Measurements from ENCODE around the gene FBXO21. TPM values are rescaled to one million over a fixed set of nuclear protein-coding genes. Genes with fewer than 3 reads are reported as not detected.

Gene FBXO21
- polyA plus RNA-seq, 1 donor (not counting 4 experiments of a cell fraction or from before 2014, with no cell fraction given): 21.9 TPM

- Histone ChIP-seq H3K27ac (ENCODE audit: control insufficient read depth, insufficient read depth, low read length) (no peak overlapping the region), H4K20me1 (ENCODE audit: control insufficient read depth, extremely low read depth, insufficient read depth, low read length) (no peaks in the 10 kb centered on the region), H3K4me2 (ENCODE audit: control insufficient read depth, extremely low read depth, insufficient read depth, low read depth, low read length) (no peak overlapping the region), H3K9me3 (ENCODE audit: control insufficient read depth, low read depth, low read length) (no peaks in the 10 kb centered on the region), H3K4me1 (ENCODE audit: control insufficient read depth, extremely low read depth, insufficient read depth, low read length) (no peaks in the 10 kb centered on the region), H3K9me1 (ENCODE audit: control insufficient read depth, extremely low read depth, insufficient read depth, low read length) (no peaks in the 10 kb centered on the region), H3K27me3 (ENCODE audit: control insufficient read depth, extremely low read depth, insufficient read depth, low read length) (no peaks in the 10 kb centered on the region), H3K79me2 (ENCODE audit: control insufficient read depth, insufficient read depth, low read length) (no peaks in the 10 kb centered on the region), H3K4me3 (ENCODE audit: control insufficient read depth in 2 of 3, extremely low read depth in 1 of 3, insufficient read depth in 2 of 3, low read depth in 1 of 3, low read length in 3 of 3) (no peak overlapping the region), H3K36me3 (ENCODE audit: control insufficient read depth in 2 of 2, extremely low read depth in 1 of 2, insufficient read depth in 2 of 2, low read length in 2 of 2) (peaks cover 21 to 27% of the 10 kb centered on the region in 2 experiments), H3K9ac (ENCODE audit: control insufficient read depth, extremely low read depth, insufficient read depth, low read length) (no peak overlapping the region), H2AFZ (ENCODE audit: control insufficient read depth, low read length) (no peak overlapping the region)
- TF ChIP-seq CTCF (optimal IDR thresholded peaks at IDR 0.05 in 1 of 3, IDR thresholded peaks at IDR 0.05 in 1 of 3, conservative IDR thresholded peaks at IDR 0.05 in 1 of 3; ENCODE audit: extremely low read depth in 1 of 3, insufficient read depth in 2 of 3, low read length in 3 of 3) (no peak), EZH2 (IDR thresholded peaks at IDR 0.05; ENCODE audit: low read length) (no peak)
- DNase-seq (ENCODE audit: low read depth, low spot score) (no peak), FAIRE-seq (no peak)
- dilution Hi-C loops (cut with MboI; ENCODE audit: extremely low pct_ligation_motif_present, low sequenced_read_pairs): no loop called here
Observed at GRCh38 chr12:117169548-117169947, 20.7 kb downstream of the FBXO21 start.

GRCh38 chr12:117168976-117169375 is 21.3 kb downstream of the FBXO21 start:
- Histone ChIP-seq H3K9me1 (ENCODE audit: control insufficient read depth, extremely low read depth, insufficient read depth, low read length) (no peaks in the 10 kb centered on the region), H4K20me1 (ENCODE audit: control insufficient read depth, extremely low read depth, insufficient read depth, low read length) (no peaks in the 10 kb centered on the region), H3K4me2 (ENCODE audit: control insufficient read depth, extremely low read depth, insufficient read depth, low read depth, low read length) (no peak overlapping the region), H3K4me1 (ENCODE audit: control insufficient read depth, extremely low read depth, insufficient read depth, low read length) (no peaks in the 10 kb centered on the region), H3K9ac (ENCODE audit: control insufficient read depth, extremely low read depth, insufficient read depth, low read length) (no peak overlapping the region), H3K4me3 (ENCODE audit: control insufficient read depth in 2 of 3, extremely low read depth in 1 of 3, insufficient read depth in 2 of 3, low read depth in 1 of 3, low read length in 3 of 3) (no peak overlapping the region), H3K27me3 (ENCODE audit: control insufficient read depth, extremely low read depth, insufficient read depth, low read length) (no peaks in the 10 kb centered on the region), H3K36me3 (ENCODE audit: control insufficient read depth in 2 of 2, extremely low read depth in 1 of 2, insufficient read depth in 2 of 2, low read length in 2 of 2) (peaks cover 19 to 23% of the 10 kb centered on the region in 2 experiments), H3K9me3 (ENCODE audit: control insufficient read depth, low read depth, low read length) (no peaks in the 10 kb centered on the region), H3K79me2 (ENCODE audit: control insufficient read depth, insufficient read depth, low read length) (no peaks in the 10 kb centered on the region), H2AFZ (ENCODE audit: control insufficient read depth, low read length) (no peak overlapping the region), H3K27ac (ENCODE audit: control insufficient read depth, insufficient read depth, low read length) (no peak overlapping the region)
- DNase-seq (ENCODE audit: low read depth, low spot score): no peak
- no peak for TF ChIP-seq EZH2 (IDR thresholded peaks at IDR 0.05; ENCODE audit: low read length)
- TF ChIP-seq CTCF (optimal IDR thresholded peaks at IDR 0.05 in 1 of 3, IDR thresholded peaks at IDR 0.05 in 1 of 3, conservative IDR thresholded peaks at IDR 0.05 in 1 of 3; ENCODE audit: extremely low read depth in 1 of 3, insufficient read depth in 2 of 3, low read length in 3 of 3): no peak
- FAIRE-seq: no peak
- dilution Hi-C loops (cut with MboI; ENCODE audit: extremely low pct_ligation_motif_present, low sequenced_read_pairs): no loop called here
